ENCODE measurements around the gene LRRC8E. TPM values are rescaled to one million over a fixed set of nuclear protein-coding genes. Genes with fewer than 3 reads are reported as not detected.

LRRC8E gene
- total RNA-seq, 2 donors from 2014 or later = 2.6 to 3.4 TPM

DNA sequence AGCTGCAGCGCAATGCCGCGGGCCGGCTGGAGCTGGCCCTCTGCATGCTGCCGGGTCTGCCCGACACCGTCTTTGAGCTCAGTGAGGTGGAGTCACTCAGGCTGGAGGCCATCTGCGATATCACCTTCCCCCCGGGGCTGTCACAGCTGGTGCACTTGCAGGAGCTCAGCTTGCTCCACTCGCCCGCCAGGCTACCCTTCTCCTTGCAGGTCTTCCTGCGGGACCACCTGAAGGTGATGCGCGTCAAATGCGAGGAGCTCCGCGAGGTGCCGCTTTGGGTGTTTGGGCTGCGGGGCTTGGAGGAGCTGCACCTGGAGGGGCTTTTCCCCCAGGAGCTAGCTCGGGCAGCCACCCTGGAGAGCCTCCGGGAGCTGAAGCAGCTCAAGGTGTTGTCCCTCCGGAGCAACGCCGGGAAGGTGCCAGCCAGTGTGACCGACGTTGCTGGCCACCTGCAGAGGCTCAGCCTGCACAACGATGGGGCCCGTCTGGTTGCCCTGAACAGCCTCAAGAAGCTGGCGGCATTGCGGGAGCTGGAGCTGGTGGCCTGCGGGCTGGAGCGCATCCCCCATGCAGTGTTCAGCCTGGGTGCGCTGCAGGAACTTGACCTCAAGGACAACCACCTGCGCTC, 11.6 kb downstream of the LRRC8E start:
- TF ChIP-seq POLR2A (IDR thresholded peaks at IDR 0.05) = no peak
- intact Hi-C loops (cut with DNase I) = loop anchor here (10.0 kb wide), 1 partner anchor 45 kb away; no protein-coding TSS in a partner anchor

DNA sequence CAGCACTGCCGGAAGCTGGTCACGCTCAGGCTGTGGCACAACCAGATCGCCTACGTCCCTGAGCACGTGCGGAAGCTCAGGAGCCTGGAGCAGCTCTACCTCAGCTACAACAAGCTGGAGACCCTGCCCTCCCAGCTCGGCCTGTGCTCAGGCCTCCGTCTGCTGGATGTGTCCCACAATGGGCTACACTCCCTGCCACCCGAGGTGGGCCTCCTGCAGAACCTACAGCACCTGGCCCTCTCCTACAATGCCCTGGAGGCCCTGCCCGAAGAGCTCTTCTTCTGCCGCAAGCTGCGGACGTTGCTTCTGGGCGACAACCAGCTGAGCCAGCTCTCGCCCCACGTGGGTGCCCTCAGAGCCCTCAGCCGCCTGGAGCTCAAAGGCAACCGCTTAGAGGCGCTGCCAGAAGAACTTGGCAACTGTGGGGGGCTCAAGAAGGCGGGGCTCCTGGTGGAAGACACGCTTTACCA, 12.1 kb downstream of the LRRC8E start:
- TF ChIP-seq, protein P1, sequence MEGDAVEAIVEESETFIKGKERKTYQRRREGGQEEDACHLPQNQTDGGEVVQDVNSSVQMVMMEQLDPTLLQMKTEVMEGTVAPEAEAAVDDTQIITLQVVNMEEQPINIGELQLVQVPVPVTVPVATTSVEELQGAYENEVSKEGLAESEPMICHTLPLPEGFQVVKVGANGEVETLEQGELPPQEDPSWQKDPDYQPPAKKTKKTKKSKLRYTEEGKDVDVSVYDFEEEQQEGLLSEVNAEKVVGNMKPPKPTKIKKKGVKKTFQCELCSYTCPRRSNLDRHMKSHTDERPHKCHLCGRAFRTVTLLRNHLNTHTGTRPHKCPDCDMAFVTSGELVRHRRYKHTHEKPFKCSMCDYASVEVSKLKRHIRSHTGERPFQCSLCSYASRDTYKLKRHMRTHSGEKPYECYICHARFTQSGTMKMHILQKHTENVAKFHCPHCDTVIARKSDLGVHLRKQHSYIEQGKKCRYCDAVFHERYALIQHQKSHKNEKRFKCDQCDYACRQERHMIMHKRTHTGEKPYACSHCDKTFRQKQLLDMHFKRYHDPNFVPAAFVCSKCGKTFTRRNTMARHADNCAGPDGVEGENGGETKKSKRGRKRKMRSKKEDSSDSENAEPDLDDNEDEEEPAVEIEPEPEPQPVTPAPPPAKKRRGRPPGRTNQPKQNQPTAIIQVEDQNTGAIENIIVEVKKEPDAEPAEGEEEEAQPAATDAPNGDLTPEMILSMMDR (IDR thresholded peaks at IDR 0.05) = no peak
- TF ChIP-seq POLR2A (IDR thresholded peaks at IDR 0.05) = no peak
- Histone ChIP-seq H3K27me3 (no peaks in the 10 kb centered on the region), H3K36me3 (replicated peaks in 1 of 2; ENCODE audit: insufficient read depth in 1 of 2, low read depth in 2 of 2) (no peaks in the 10 kb centered on the region), H3K9me3 (no peaks in the 10 kb centered on the region), H3K4me1 (peaks cover 29% of the 10 kb centered on the region), H3K4me3 (no peak overlapping the region), H3K27ac (no peak overlapping the region)
- no peak for ATAC-seq
- intact Hi-C loops (cut with DNase I) = loop anchor here (10.0 kb wide), 1 partner anchor 46 kb away; no protein-coding TSS in a partner anchor
- WGBS, 2 donors = 81 to 91% methylated on average over 3 to 21 of the region's 21 CpGs
- no peak for DNase-seq

More for the DNA sequence above, 11.6 kb downstream of the LRRC8E start:
- ATAC-seq = no peak
- Histone ChIP-seq H3K4me3 (no peak overlapping the region), H3K36me3 (replicated peaks in 1 of 2; ENCODE audit: insufficient read depth in 1 of 2, low read depth in 2 of 2) (no peaks in the 10 kb centered on the region), H3K27me3 (no peaks in the 10 kb centered on the region), H3K9me3 (no peaks in the 10 kb centered on the region), H3K27ac (no peak overlapping the region), H3K4me1 (peaks cover 26% of the 10 kb centered on the region)
- DNase-seq = no peak
- 90 to 96% methylated on average over 8 to 21 of the region's 34 CpGs for WGBS, 2 donors

DNA sequence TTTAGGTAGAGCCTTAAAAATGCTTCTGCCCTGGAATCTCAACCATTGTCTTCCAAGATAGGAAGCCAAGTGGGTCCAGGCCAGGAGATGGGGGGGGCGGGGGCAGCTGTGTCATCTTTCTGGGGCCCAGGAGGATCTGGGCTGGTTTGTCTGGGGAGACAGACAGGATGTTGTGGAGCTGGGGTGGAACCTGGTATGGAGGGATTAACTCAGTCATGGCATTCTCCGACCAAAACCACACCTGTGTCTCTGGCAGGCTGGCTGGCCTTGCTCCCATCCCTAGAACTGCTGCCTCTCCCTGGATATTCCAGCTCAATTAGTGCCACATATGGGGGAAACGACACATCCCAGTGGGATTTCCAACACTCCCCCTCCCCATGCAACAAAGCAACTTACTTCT, 12.6 kb downstream of the LRRC8E start:
- intact Hi-C loops (cut with DNase I) = loop anchor here (10.0 kb wide), 1 partner anchor 46 kb away; no protein-coding TSS in a partner anchor
- TF ChIP-seq, protein P1 (IDR thresholded peaks at IDR 0.05) = no peak
- TF ChIP-seq POLR2A (IDR thresholded peaks at IDR 0.05) = no peak
- no peak overlapping the region for H3K27ac ChIP-seq
- no peaks in the 10 kb centered on the region for H3K27me3 ChIP-seq
- H3K36me3 ChIP-seq (replicated peaks in 1 of 2; ENCODE audit: insufficient read depth in 1 of 2, low read depth in 2 of 2) = no peaks in the 10 kb centered on the region
- no peak overlapping the region for H3K4me3 ChIP-seq
- peaks cover 34% of the 10 kb centered on the region for H3K4me1 ChIP-seq
- 67 to 68% methylated on average over 2 to 3 of the region's 3 CpGs for WGBS, 2 donors
- ATAC-seq (no peak), DNase-seq (no peak)
- no peaks in the 10 kb centered on the region for H3K9me3 ChIP-seq

DNA sequence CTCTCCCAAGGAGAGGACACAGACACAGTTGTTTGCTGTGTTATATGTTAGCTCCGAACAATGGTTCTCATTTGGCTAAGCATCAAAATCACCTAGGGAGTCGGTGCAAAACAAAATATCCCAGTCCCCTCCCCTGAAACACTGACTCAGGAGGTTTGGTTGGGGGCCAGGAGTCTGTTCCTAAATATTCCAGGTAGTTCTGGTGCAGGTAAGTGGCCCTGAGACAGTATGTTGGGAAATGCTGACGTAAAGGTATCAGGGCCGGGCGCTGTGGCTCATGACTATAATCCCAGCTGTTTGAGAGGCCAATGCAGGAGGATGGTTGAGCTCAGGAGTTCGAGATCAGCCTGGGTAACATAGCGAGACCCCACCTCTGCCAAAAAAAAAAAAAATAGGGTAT, 13.0 kb downstream of the LRRC8E start:
- no peaks in the 10 kb centered on the region for H3K27me3 ChIP-seq
- WGBS, 2 donors = 86 to 90% methylated on average over 7 of the region's 7 CpGs
- H3K9me3 ChIP-seq = no peaks in the 10 kb centered on the region
- no peak for ATAC-seq
- no peak for TF ChIP-seq POLR2A (IDR thresholded peaks at IDR 0.05)
- TF ChIP-seq, protein P1 (IDR thresholded peaks at IDR 0.05) = no peak
- H3K27ac ChIP-seq = no peak overlapping the region
- DNase-seq = no peak
- H3K36me3 ChIP-seq (replicated peaks in 1 of 2; ENCODE audit: insufficient read depth in 1 of 2, low read depth in 2 of 2) = no peaks in the 10 kb centered on the region
- H3K4me1 ChIP-seq = peaks cover 38% of the 10 kb centered on the region
- intact Hi-C loops (cut with DNase I) = loop anchor here (10.0 kb wide), 1 partner anchor 47 kb away; no protein-coding TSS in a partner anchor
- H3K4me3 ChIP-seq = no peak overlapping the region

DNA sequence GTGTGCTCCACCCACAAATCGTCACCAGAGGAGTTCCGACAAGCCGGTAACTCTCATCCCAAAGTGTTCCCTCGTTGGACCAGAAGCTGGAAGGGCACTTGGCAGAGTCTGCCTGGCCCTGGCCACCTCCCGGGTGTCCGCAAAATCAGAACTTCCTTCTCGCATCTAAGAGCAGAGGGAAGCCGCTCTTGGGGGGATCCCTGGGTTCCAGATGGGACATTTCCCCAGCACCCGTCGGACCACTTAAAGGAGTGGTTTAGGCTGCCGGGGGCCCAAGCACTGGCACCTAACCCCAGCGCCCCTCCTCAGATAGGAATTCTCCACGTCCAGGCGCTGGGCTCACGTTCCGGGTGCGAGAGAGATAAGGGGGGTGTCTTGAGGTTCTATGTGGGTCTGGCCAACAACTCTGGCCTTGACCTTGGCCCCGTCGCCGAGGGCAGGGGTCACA, 14.5 kb downstream of the LRRC8E start:
- intact Hi-C loops (cut with DNase I) = loop anchor here (10.0 kb wide), 1 partner anchor 48 kb away; no protein-coding TSS in a partner anchor
- Histone ChIP-seq H3K27me3 (no peaks in the 10 kb centered on the region), H3K36me3 (replicated peaks in 1 of 2; ENCODE audit: insufficient read depth in 1 of 2, low read depth in 2 of 2) (no peaks in the 10 kb centered on the region), H3K4me3 (peak overlapping the region; percentile 46 to 52), H3K4me1 (peaks cover 53% of the 10 kb centered on the region), H3K9me3 (no peaks in the 10 kb centered on the region), H3K27ac (peak overlapping the region; percentile 72 to 91 (median 88))
- peak in 2 of 4 donors; percentile 42 to 46 for DNase-seq
- 7 to 10% methylated on average over 4 to 20 of the region's 20 CpGs for WGBS, 2 donors
- TF ChIP-seq, protein P1 (IDR thresholded peaks at IDR 0.05) = no peak
- TF ChIP-seq POLR2A (IDR thresholded peaks at IDR 0.05) = no peak
- no peak for ATAC-seq

All from body of pancreas (tissue), 4 donors.